ENCODE data around the gene ZNF768. TPM values are rescaled to one million over a fixed set of nuclear protein-coding genes. Genes with fewer than 3 reads are reported as not detected.

ZNF768 gene
- total RNA-seq, 3 donors from 2014 or later, result 23.3 to 33.2 (median 29.8) TPM

DNA sequence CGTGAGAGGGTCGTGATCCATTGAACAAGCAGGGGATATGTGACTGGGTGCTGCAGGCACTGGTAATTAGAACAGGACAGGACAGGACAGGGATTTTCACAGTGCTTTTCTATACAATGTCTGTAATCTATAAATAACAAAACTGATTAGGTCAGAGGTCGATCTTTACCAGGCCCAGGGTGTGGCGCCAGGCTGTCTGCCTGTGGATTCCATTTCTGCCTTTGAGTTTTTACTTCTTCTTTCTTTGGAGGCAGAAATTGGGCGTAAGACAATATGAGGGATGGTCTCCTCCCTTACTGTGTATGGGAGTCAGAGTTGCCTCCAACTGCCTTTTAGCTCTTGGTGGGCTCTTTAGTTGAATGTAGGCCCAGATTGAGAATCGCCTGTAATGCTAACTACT lies 33.3 kb upstream of the ZNF768 start:
- no peak overlapping the region for H3K27ac ChIP-seq
- intact Hi-C loops (cut with DNase I; ENCODE audit: low total_unique reads), result no loop called here
- DNase-seq (ENCODE audit: low spot score in 2 of 2), result no peak
- H3K9me3 ChIP-seq, result no peaks in the 10 kb centered on the region
- H3K4me3 ChIP-seq, result no peak overlapping the region
- no peaks in the 10 kb centered on the region for H3K4me1 ChIP-seq
- TF ChIP-seq POLR2A (IDR thresholded peaks at IDR 0.05), result no peak
- TF ChIP-seq POLR2AphosphoS5 (IDR thresholded peaks at IDR 0.05), result no peak
- TF ChIP-seq, protein P1, sequence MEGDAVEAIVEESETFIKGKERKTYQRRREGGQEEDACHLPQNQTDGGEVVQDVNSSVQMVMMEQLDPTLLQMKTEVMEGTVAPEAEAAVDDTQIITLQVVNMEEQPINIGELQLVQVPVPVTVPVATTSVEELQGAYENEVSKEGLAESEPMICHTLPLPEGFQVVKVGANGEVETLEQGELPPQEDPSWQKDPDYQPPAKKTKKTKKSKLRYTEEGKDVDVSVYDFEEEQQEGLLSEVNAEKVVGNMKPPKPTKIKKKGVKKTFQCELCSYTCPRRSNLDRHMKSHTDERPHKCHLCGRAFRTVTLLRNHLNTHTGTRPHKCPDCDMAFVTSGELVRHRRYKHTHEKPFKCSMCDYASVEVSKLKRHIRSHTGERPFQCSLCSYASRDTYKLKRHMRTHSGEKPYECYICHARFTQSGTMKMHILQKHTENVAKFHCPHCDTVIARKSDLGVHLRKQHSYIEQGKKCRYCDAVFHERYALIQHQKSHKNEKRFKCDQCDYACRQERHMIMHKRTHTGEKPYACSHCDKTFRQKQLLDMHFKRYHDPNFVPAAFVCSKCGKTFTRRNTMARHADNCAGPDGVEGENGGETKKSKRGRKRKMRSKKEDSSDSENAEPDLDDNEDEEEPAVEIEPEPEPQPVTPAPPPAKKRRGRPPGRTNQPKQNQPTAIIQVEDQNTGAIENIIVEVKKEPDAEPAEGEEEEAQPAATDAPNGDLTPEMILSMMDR (IDR thresholded peaks at IDR 0.05), result no peak
- peaks cover 7% of the 10 kb centered on the region for H3K36me3 ChIP-seq
- H3K27me3 ChIP-seq, result no peaks in the 10 kb centered on the region

DNA sequence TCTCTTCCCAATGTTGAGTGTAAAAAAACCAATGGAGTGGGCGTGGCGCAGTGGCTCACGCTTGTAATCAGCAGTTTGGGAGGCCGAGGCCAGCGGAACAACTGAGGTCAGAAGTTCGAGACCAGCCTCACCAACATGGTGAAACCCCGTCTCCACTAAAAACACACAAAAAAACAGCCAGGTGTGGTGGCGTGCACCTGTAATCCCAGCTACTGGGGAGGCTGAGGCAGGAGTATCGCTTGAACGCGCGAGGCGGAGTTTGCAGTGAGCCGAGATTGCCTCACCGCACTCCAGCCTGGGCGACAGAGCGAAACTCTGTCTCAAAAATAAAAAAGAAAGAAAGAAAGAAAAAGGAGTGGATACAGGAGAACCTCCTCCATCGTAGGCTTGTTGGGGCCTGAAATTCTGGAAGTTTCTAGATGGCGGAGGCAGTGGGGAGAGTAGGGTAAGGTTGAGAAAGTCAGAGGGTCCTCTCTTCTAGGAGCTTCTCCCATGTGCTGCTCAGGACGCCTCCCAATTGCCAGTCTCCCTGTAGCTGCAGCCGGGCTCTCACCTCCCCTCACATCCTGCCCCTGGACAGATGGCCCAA lies 32.5 kb upstream of the ZNF768 start:
- peak overlapping the region; percentile 83 to 89 (median 87) for H3K4me3 ChIP-seq
- no peaks in the 10 kb centered on the region for H3K4me1 ChIP-seq
- no peak for TF ChIP-seq POLR2AphosphoS5 (IDR thresholded peaks at IDR 0.05)
- TF ChIP-seq POLR2A (IDR thresholded peaks at IDR 0.05), result no peak
- TF ChIP-seq, protein P1 (IDR thresholded peaks at IDR 0.05), result no peak
- DNase-seq (ENCODE audit: low spot score in 2 of 2), result no peak
- H3K27me3 ChIP-seq, result no peaks in the 10 kb centered on the region
- intact Hi-C loops (cut with DNase I; ENCODE audit: low total_unique reads), result no loop called here
- peaks cover 7% of the 10 kb centered on the region for H3K36me3 ChIP-seq
- H3K27ac ChIP-seq, result peak overlapping the region; percentile 94 to 97
- no peaks in the 10 kb centered on the region for H3K9me3 ChIP-seq

DNA sequence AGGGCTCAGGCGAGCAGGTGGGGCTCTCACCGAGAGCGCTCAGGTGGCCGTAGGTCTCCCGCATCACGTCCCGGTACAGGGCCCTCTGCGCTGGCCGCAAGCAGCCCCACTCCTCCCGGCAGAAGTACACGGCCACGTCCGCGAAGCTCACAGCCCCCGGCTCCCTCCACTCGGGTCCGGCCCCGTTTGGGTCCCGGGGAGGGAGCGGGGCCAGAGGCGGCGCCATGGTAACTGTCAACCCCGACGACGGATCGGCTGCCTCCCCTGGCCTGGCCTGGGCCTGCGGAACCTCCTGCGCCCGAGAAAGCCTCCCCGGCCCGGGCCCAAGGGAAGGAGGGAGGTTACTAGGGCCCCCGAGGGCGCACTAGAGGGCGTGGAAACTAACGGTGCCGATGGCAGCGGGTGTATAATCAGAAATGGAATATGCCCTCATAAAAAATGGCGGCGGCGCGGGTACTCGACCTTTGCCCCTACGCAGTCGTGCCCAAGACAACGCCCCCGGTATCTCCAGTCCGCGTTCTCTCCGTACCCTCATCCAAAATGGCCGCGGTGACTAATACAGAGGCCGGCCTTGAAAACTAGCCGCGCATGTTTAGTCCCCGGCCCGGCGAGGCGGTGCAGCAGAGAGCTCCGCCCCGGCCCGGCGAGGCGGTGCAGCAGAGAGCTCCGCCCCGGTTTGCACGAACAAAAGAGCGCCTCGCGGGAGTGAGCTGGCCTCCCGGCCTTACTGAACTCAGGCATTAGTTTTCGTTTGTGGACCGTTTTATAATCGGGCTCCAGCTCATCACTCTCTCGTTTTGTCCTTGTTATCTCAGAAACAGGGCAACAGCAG lies 31.8 kb upstream of the ZNF768 start, which contains the start of gene ZNF764:
Gene ZNF764 (minus strand): TSS at position 418 of the 832 bp plus-strand sequence. CDS start 192 bp downstream, at position 226.
- H3K4me1 ChIP-seq, result no peaks in the 10 kb centered on the region
- H3K27me3 ChIP-seq, result no peaks in the 10 kb centered on the region
- intact Hi-C loops (cut with DNase I; ENCODE audit: low total_unique reads), result no loop called here
- peaks cover 7% of the 10 kb centered on the region for H3K36me3 ChIP-seq
- H3K27ac ChIP-seq, result peak within 1 kb of the TSS; percentile 94 to 97
- DNase-seq (ENCODE audit: low spot score in 2 of 2), result peak; percentile 98 to 99
- H3K4me3 ChIP-seq, result peak within 1 kb of the TSS; percentile 83 to 89 (median 87)
- TF ChIP-seq, protein P1 (IDR thresholded peaks at IDR 0.05), result no peak
- peak; percentile 62 to 79 (median 64) for TF ChIP-seq POLR2AphosphoS5 (IDR thresholded peaks at IDR 0.05)
- no peak for TF ChIP-seq POLR2A (IDR thresholded peaks at IDR 0.05)
- no peaks in the 10 kb centered on the region for H3K9me3 ChIP-seq

DNA sequence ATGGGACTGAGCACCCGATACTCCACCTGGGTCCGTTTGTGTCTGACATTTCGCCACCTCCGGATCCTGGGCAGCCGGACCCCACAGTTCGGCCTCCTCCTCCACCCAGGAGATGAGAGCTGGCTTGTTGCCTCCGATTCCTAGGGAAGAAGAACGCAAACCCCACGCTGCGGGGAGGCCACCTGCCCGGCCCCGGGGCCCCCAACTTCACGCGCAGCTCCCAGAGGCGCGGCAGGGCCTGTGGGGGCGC lies 31.3 kb upstream of the ZNF768 start:
- no peaks in the 10 kb centered on the region for H3K27me3 ChIP-seq
- TF ChIP-seq, protein P1 (IDR thresholded peaks at IDR 0.05), result no peak
- no peak for TF ChIP-seq POLR2AphosphoS5 (IDR thresholded peaks at IDR 0.05)
- TF ChIP-seq POLR2A (IDR thresholded peaks at IDR 0.05), result no peak
- intact Hi-C loops (cut with DNase I; ENCODE audit: low total_unique reads), result no loop called here
- no peaks in the 10 kb centered on the region for H3K9me3 ChIP-seq
- H3K4me3 ChIP-seq, result peak overlapping the region; percentile 83 to 89 (median 87)
- peak overlapping the region; percentile 94 to 97 for H3K27ac ChIP-seq
- H3K36me3 ChIP-seq, result peaks cover 7% of the 10 kb centered on the region
- no peaks in the 10 kb centered on the region for H3K4me1 ChIP-seq
- DNase-seq (ENCODE audit: low spot score in 2 of 2), result no peak

DNA sequence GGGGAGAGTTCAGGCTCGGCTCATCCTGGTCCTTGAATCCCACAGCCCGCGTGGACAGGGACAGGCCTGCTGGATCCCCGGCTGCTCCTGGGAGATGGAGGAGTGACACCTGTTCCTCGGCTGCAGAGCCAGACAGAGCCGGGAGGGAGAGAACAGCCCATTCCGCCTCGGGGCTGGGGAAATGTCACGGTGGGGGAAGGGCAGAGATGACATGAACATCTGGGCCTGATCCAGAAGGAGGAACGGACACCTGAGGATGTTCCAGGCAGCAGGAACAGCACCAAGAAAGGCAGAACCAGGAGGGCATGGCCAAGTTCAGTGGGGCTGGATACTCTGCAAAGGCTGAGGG lies 29.7 kb upstream of the ZNF768 start:
- Histone ChIP-seq H3K4me1 (no peaks in the 10 kb centered on the region), H3K27me3 (no peaks in the 10 kb centered on the region), H3K4me3 (no peak overlapping the region), H3K36me3 (peaks cover 7% of the 10 kb centered on the region), H3K9me3 (no peaks in the 10 kb centered on the region), H3K27ac (no peak overlapping the region)
- no peak for DNase-seq (ENCODE audit: low spot score in 2 of 2)
- intact Hi-C loops (cut with DNase I; ENCODE audit: low total_unique reads), result no loop called here
- no peak for TF ChIP-seq POLR2A (IDR thresholded peaks at IDR 0.05)
- TF ChIP-seq, protein P1 (IDR thresholded peaks at IDR 0.05), result no peak
- no peak for TF ChIP-seq POLR2AphosphoS5 (IDR thresholded peaks at IDR 0.05)

All from breast epithelium (tissue), 4 donors.